Upper lobe of left lung (tissue), 4 donors: ENCODE data around the gene ALDH3B1.

Source experiments
- CTCF ChIP-seq, 6 experiments: fragments of 450-650 bp in 4 of 6; fragments of 200-600 bp in 2 of 6; sonication (generic) in 2 of 6; IDR thresholded peaks; one replicate each; pipeline ENCODE4 v1.5.1; 2016 to 2019; ENCODE audit warnings: antibody characterized with exemption in 6 of 6
- POLR2A ChIP-seq, 4 donors: fragments of 450-650 bp; IDR thresholded peaks; one replicate each; pipeline ENCODE4 v1.5.1; 2016 to 2017; ENCODE audit warnings: antibody characterized with exemption in 4 of 4, mild to moderate bottlenecking in 2 of 4
- POLR2AphosphoS5 ChIP-seq, 2 donors: sonication (generic); formaldehyde crosslinking; IDR thresholded peaks; one replicate each; pipeline ENCODE4 v1.5.1; 2017; ENCODE audit warnings: antibody characterized with exemption in 2 of 2

DNA sequence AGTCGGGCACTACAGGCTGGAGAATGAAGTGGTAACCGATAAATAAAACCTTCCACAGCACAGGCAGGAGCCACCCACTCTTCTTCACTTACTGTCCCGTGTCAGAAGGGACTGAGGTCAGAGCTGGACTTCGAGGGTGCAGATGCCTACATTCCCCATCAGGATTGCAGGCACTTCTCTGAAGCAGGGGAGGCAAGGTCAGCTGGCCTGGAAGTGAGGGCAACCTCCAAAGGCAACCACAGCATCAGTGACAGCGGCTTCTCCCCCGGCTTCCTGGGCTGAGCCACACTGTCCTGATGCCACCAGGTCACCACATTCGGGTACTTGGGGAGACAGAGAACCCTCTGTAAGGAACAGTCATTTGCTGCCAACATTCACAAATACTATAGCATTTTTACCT is 51.4 kb downstream of the ALDH3B1 start:
- TF ChIP-seq CTCF (IDR thresholded peaks at IDR 0.05): no peak
- TF ChIP-seq POLR2AphosphoS5 (IDR thresholded peaks at IDR 0.05): no peak
- no peak for TF ChIP-seq POLR2A (IDR thresholded peaks at IDR 0.05)
